Adrenal gland (tissue), 12 donors: ENCODE data around the gene KCNJ14. TPM values are rescaled to one million over a fixed set of nuclear protein-coding genes. Genes with fewer than 3 reads are reported as not detected.

Experiments
- DNase-seq, 7 donors: peaks; one replicate each; pipeline ENCODE4 v3.0.0-alpha.2; 2019 to 2020
- H3K27ac ChIP-seq, 5 donors: fragments of 200-600 bp; sonication (generic) in 4 of 5; 1 replicate in 3 of 5; 2 replicates in 2 of 5; pipeline versions ENCODE4 v1.5.1 to v1.8.0; 2016 to 2020; ENCODE audit warnings: mild to moderate bottlenecking in 1 of 5
- H3K27me3 ChIP-seq: fragments of 200-600 bp; 2 replicates; pipeline ENCODE4 v1.8.0; 2021
- H3K36me3 ChIP-seq, 2 donors: fragments of 200-600 bp; replicated peaks in 1 of 2; 1 replicate in 1 of 2; 2 replicates in 1 of 2; pipeline versions ENCODE4 v1.5.1 to v1.8.0; 2018 to 2022
- H3K4me1 ChIP-seq, 2 donors: fragments of 200-600 bp; replicated peaks in 1 of 2; 1 replicate in 1 of 2; 2 replicates in 1 of 2; pipeline versions ENCODE4 v1.5.1 to v1.8.0; 2018 to 2021
- H3K4me3 ChIP-seq, 4 donors: fragments of 200-600 bp; sonication (generic) in 3 of 4; one replicate each; pipeline ENCODE4 v1.5.1; 2016 to 2018
- H3K9me3 ChIP-seq, 3 donors: fragments of 200-600 bp; sonication (generic) in 1 of 3; replicated peaks in 1 of 3; 1 replicate in 2 of 3; 2 replicates in 1 of 3; pipeline versions ENCODE4 v1.5.1 to v1.8.0; 2016 to 2021
- CTCF ChIP-seq, 6 experiments: fragments of 450-650 bp in 4 of 6; fragments of 200-600 bp in 2 of 6; sonication (generic) in 1 of 6; IDR thresholded peaks; 1 replicate in 5 of 6; 2 replicates in 1 of 6; pipeline versions ENCODE4 v1.5.1 to v1.8.0; 2016 to 2021; ENCODE audit warnings: antibody characterized with exemption in 6 of 6, mild to moderate bottlenecking in 2 of 6, moderate library complexity in 1 of 6
- POLR2A ChIP-seq, 2 donors: fragments of 450-650 bp; IDR thresholded peaks; one replicate each; pipeline ENCODE4 v1.6.1; 2017; ENCODE audit warnings: antibody characterized with exemption in 2 of 2, mild to moderate bottlenecking in 2 of 2, moderate library complexity in 1 of 2
- WGBS, 4 donors: extraction: QIAGEN DNeasy Blood & Tissue Kit in 2 of 4; methylation state at CpG; one replicate each; pipeline versions ENCODE4 v1.1.5 to v1.1.7; 2013 to 2017; 5-methylcytosine and 5-hydroxymethylcytosine counted together
- intact Hi-C, 2 donors: fragments of 100-400 bp; cut with DNase I; formaldehyde crosslinking; loops; one replicate each; pipeline versions ENCODE4 v1.14.1 to v1.15.0; 2022 to 2023
- polyA plus RNA-seq, 3 donors: library from polyadenylated mRNA; stranded (reverse); fragments of 200-250 nt in 2 of 3; fragments of 350-450 nt in 1 of 3; fragmentation: Illumina TruSeq in 1 of 3; extraction: RNeasy Lipid Tissue Mini Kit (QIAGEN cat#74804) in 1 of 3; gene quantifications; one replicate each; pipeline ENCODE4 v1.2.3, GENCODE V29; 2013 to 2014
- total RNA-seq, 9 donors: library from RNA; depleted of rRNA in 4 of 9; stranded (reverse); fragments of >200 nt in 4 of 9; fragments of 120-200 nt in 1 of 9; fragmentation: NEBNext Ultra II Directional in 1 of 9; extraction: Animal tissue kit (Norgen Biotek cat#: 25700) in 1 of 9; gene quantifications; one replicate each; pipeline versions ENCODE4 v1.1.0 to v1.2.4, GENCODE V29; 2013 to 2023
- donor health status: healthy with polysubstance abuse.
- donor health status: Bipolar disorder and iron deficiency.
- donor health status: DM: yes; HTN: yes; CAD: no.
- donor health status: DM: no; HTN: no; CAD: no.
- donor health status: DM: no; HTN: no; CAD: no.
- donor health status: DM: yes; HTN: yes; CAD: no.

The KCNJ14 gene
- total and polyA plus RNA-seq, 12 donors = 0.09 to 0.83 (median 0.42) TPM

GRCh38 chr19:48491793-48492123, 36.4 kb downstream of the KCNJ14 start:
- peak in 1 of 7 donors; percentile 48 for DNase-seq
- no peaks in the 10 kb centered on the region for H3K36me3 ChIP-seq
- no peaks in the 10 kb centered on the region for H3K27me3 ChIP-seq
- TF ChIP-seq POLR2A (IDR thresholded peaks at IDR 0.05) (no peak), CTCF (IDR thresholded peaks at IDR 0.05) (no peak)
- no peak overlapping the region for H3K4me3 ChIP-seq
- WGBS, 4 donors = 33 to 47% (median 39%) methylated on average over 9 to 10 of the region's 10 CpGs
- H3K9me3 ChIP-seq = no peaks in the 10 kb centered on the region
- H3K4me1 ChIP-seq = peaks cover 16 to 24% of the 10 kb centered on the region in 2 donors
- H3K27ac ChIP-seq = no peak overlapping the region
- intact Hi-C loops = no loop called here

GRCh38 chr19:48492925-48493717, 37.7 kb downstream of the KCNJ14 start:
- intact Hi-C loops = no loop called here
- H3K27me3 ChIP-seq = no peaks in the 10 kb centered on the region
- TF ChIP-seq CTCF (IDR thresholded peaks at IDR 0.05) (no peak), POLR2A (IDR thresholded peaks at IDR 0.05) (peak in 1 of 2 donors; percentile 56)
- peaks cover 14 to 17% of the 10 kb centered on the region in 2 donors for H3K4me1 ChIP-seq
- H3K36me3 ChIP-seq = no peaks in the 10 kb centered on the region
- DNase-seq = peak; percentile 98 to 99 (median 99)
- H3K9me3 ChIP-seq = no peaks in the 10 kb centered on the region
- peak overlapping the region in 2 of 4 donors; percentile 40 to 64 for H3K4me3 ChIP-seq
- WGBS, 4 donors = 1 to 5% (median 2%) methylated on average over 15 to 47 of the region's 47 CpGs
- H3K27ac ChIP-seq = peak overlapping the region; percentile 36 to 89 (median 46)

- peak in 1 of 7 donors; percentile 48 for DNase-seq
- intact Hi-C loops = no loop called here
- Histone ChIP-seq H3K27ac (peak overlapping the region in 3 of 5 donors; percentile 36 to 89 (median 44)), H3K27me3 (no peaks in the 10 kb centered on the region), H3K36me3 (no peaks in the 10 kb centered on the region), H3K4me1 (peaks cover 14 to 15% of the 10 kb centered on the region in 2 donors), H3K9me3 (no peaks in the 10 kb centered on the region), H3K4me3 (peak overlapping the region in 2 of 4 donors; percentile 40 to 64)
- TF ChIP-seq CTCF (IDR thresholded peaks at IDR 0.05) (no peak), POLR2A (IDR thresholded peaks at IDR 0.05) (peak in 1 of 2 donors; percentile 62)
- WGBS, 4 donors = 4 to 40% (median 18%) methylated on average over 5 to 70 of the region's 70 CpGs
Measured at GRCh38 chr19:48493718-48494401, 38.5 kb downstream of the KCNJ14 start.

GRCh38 chr19:48495396-48495795, 40.0 kb downstream of the KCNJ14 start:
- no peaks in the 10 kb centered on the region for H3K9me3 ChIP-seq
- H3K36me3 ChIP-seq = no peaks in the 10 kb centered on the region
- 52 to 79% (median 72%) methylated on average over 5 to 6 of the region's 6 CpGs for WGBS, 4 donors
- DNase-seq = peak in 1 of 7 donors; percentile 50
- H3K4me3 ChIP-seq = no peak overlapping the region
- no peaks in the 10 kb centered on the region for H3K27me3 ChIP-seq
- no peak for TF ChIP-seq CTCF (IDR thresholded peaks at IDR 0.05)
- no peak for TF ChIP-seq POLR2A (IDR thresholded peaks at IDR 0.05)
- peak overlapping the region in 2 of 5 donors; percentile 51 to 67 for H3K27ac ChIP-seq
- H3K4me1 ChIP-seq = peaks cover 14 to 15% of the 10 kb centered on the region in 2 donors
- intact Hi-C loops = no loop called here
